ENCODE data around the gene INPP5D. TPM values are rescaled to one million over a fixed set of nuclear protein-coding genes. Genes with fewer than 3 reads are reported as not detected.

INPP5D gene
- total RNA-seq, 1 experiment from 2014 or later, result 2.3 TPM

DNA sequence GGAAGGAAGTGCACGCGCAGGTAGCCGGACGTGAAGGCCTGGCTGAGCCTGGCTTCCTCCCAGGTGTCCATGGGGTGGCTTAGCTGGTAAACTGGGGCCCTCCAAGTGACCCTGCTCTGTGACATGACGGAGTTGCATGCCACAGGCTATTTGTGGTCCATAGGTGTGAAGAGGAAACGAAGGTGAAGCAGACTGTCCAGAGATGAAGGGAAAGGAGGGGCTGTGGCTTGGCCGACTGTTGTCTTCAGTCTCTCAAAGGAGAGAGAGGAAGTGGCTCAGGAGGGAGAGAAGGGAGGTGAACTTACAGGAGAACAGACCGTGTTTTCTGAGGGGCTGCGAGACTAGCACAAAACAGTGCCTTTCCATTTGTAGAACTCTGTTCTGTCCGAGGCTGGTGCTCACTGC is 19.3 kb downstream of the INPP5D start:
- DNase-seq (ENCODE audit: low spot score), result no peak
- TF ChIP-seq CTCF (conservative IDR thresholded peaks at IDR 0.05; ENCODE audit: low read depth, low read length), result no peak
- no peak for TF ChIP-seq EZH2 (IDR thresholded peaks at IDR 0.05; ENCODE audit: borderline replicate concordance, low read depth, low read length, poor library complexity, severe bottlenecking)
- H3K4me1 ChIP-seq (ENCODE audit: insufficient read depth, low read length, poor library complexity, severe bottlenecking), result no peaks in the 10 kb centered on the region
- H3K36me3 ChIP-seq (ENCODE audit: insufficient read depth, low read length, poor library complexity, severe bottlenecking), result no peaks in the 10 kb centered on the region
- H3K4me3 ChIP-seq (ENCODE audit: low read depth, low read length, poor library complexity, severe bottlenecking), result no peak overlapping the region
- intact Hi-C loops (cut with micrococcal nuclease; ENCODE audit: unreplicated experiment), result no loop called here
- no peaks in the 10 kb centered on the region for H3K9me3 ChIP-seq (ENCODE audit: low read depth, low read length, poor library complexity, severe bottlenecking)
- no peak overlapping the region for H3K27ac ChIP-seq (ENCODE audit: low read depth, low read length, poor library complexity, severe bottlenecking)
- BruUV-seq (replicated peaks), result no TSS peak
- POLR2A ChIA-PET (ENCODE audit: low non-redundant PET), result no interaction called here
- H3K27me3 ChIP-seq (replicated peaks; ENCODE audit: insufficient read depth, low read depth, low read length, poor library complexity), result no peaks in the 10 kb centered on the region
- CTCF ChIA-PET, result no interaction called here

GRCh38 chr2:233079953-233080835 is 20.1 kb downstream of the INPP5D start:
- POLR2A ChIA-PET (ENCODE audit: low non-redundant PET), result no interaction called here

GRCh38 chr2:233080836-233081229 is 20.7 kb downstream of the INPP5D start:
- intact Hi-C loops (cut with micrococcal nuclease; ENCODE audit: unreplicated experiment), result no loop called here
- BruUV-seq (replicated peaks), result no TSS peak
- ChIA-PET POLR2A (ENCODE audit: low non-redundant PET) (no interaction called here), CTCF (no interaction called here)
- Histone ChIP-seq H3K4me3 (ENCODE audit: low read depth, low read length, poor library complexity, severe bottlenecking) (no peak overlapping the region), H3K4me1 (ENCODE audit: insufficient read depth, low read length, poor library complexity, severe bottlenecking) (no peaks in the 10 kb centered on the region), H3K27me3 (replicated peaks; ENCODE audit: insufficient read depth, low read depth, low read length, poor library complexity) (no peaks in the 10 kb centered on the region), H3K36me3 (ENCODE audit: insufficient read depth, low read length, poor library complexity, severe bottlenecking) (no peaks in the 10 kb centered on the region), H3K27ac (ENCODE audit: low read depth, low read length, poor library complexity, severe bottlenecking) (no peak overlapping the region), H3K9me3 (ENCODE audit: low read depth, low read length, poor library complexity, severe bottlenecking) (no peaks in the 10 kb centered on the region)
- TF ChIP-seq EZH2 (IDR thresholded peaks at IDR 0.05; ENCODE audit: borderline replicate concordance, low read depth, low read length, poor library complexity, severe bottlenecking), result no peak
- TF ChIP-seq CTCF (conservative IDR thresholded peaks at IDR 0.05; ENCODE audit: low read depth, low read length), result no peak
- DNase-seq (ENCODE audit: low spot score), result no peak

More at GRCh38 chr2:233079953-233080835, 20.1 kb downstream of the INPP5D start:
- no TSS peak for BruUV-seq (replicated peaks)
- H3K36me3 ChIP-seq (ENCODE audit: insufficient read depth, low read length, poor library complexity, severe bottlenecking), result no peaks in the 10 kb centered on the region
- intact Hi-C loops (cut with micrococcal nuclease; ENCODE audit: unreplicated experiment), result no loop called here
- H3K9me3 ChIP-seq (ENCODE audit: low read depth, low read length, poor library complexity, severe bottlenecking), result no peaks in the 10 kb centered on the region
- CTCF ChIA-PET, result no interaction called here
- no peak for DNase-seq (ENCODE audit: low spot score)
- H3K4me1 ChIP-seq (ENCODE audit: insufficient read depth, low read length, poor library complexity, severe bottlenecking), result no peaks in the 10 kb centered on the region
- H3K27ac ChIP-seq (ENCODE audit: low read depth, low read length, poor library complexity, severe bottlenecking), result no peak overlapping the region
- TF ChIP-seq CTCF (conservative IDR thresholded peaks at IDR 0.05; ENCODE audit: low read depth, low read length) (no peak), EZH2 (IDR thresholded peaks at IDR 0.05; ENCODE audit: borderline replicate concordance, low read depth, low read length, poor library complexity, severe bottlenecking) (no peak)
- H3K27me3 ChIP-seq (replicated peaks; ENCODE audit: insufficient read depth, low read depth, low read length, poor library complexity), result no peaks in the 10 kb centered on the region
- H3K4me3 ChIP-seq (ENCODE audit: low read depth, low read length, poor library complexity, severe bottlenecking), result no peak overlapping the region

All from A673 (cell line).